DMS53 (cell line): Measurements from ENCODE around the gene LILRA5.
"Not testable (repeated sequence)": the region's sequence is repeated elsewhere in the genome, so short reads cannot be mapped to it uniquely, and the experiment has no call there.

Experiments used
- DNase-seq: peaks from one replicate; lab custom pipeline; 2025; lab: John Stamatoyannopoulos, UW

Gene LILRA5

DNA sequence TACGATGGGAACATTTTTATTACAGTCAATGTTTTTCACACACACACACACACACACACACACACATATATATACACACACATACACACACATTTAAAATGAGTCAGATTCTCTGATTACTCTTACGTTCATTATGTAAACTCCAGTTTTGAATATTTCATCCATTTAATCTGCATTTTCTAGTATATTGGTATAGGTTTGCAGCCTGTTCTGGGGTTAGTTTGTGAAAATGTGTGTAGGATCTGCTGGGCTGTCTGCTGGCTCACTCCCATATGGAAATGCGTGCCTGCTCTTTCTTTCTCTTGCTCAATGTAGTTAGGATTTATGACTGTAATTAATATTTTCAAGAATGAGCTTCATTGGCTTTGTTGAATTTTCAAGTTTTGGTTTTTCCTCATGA, 39.1 kb downstream of the LILRA5 start:
- DNase-seq, result no peak

DNA sequence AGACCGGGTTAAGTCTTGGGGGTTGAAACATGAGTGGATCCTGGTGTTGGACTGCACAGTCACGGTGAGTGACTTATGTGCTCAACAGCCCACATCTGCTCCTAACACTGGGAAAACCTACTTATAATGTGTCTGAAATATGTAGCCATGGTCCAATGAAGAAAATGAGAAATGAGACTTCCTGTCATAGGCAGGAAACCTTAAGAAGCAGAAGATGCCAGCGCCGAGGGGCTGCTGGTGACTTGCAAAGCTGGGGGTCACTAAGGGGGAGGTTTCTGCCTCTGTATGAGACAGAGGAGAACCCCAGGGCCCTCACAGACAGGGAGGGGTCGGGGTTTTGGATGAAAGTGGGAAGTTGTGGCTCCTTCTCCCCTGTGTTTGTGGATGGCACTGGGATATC, 40.8 kb downstream of the LILRA5 start:
- DNase-seq, result not testable (repeated sequence)

DNA sequence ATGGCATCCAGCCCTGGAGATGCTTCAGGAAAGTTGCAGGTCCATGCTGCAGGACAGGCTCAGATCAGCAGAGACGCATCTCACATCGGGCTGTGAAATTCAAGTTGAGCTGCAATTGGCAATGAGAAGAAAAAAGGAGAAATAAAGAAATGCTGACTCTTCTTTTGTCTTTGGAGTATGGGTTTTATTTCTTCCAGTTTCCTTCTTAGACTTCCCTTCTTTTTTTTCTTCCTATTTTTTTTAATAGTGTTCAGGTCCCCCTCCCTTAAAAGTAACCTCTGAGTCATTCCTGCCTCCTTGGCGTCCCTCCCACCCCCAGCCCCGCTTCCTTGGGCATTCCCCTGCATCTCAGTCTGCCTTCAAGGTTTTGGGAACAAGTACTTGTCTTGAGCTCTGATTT, 41.4 kb downstream of the LILRA5 start:
- not testable (repeated sequence) for DNase-seq

DNA sequence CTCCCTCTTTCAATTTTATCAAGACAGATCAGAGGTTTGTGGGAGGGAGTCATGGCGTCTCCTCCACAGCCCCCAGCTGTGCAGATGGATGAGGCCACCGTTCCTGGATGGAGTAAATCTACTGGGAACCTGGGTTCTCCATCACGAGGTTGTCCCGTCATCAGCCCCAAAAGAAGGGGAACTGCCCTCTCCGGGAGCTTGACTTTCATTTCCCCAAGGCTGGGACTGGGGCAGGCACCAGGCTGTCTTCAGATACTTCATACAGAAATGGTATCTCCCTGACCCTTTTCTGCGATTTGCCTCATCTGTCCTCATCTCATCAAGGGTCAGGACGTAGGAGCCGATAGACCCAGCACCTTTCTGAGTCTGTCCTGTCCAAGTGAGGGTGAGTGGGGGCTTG, 41.9 kb downstream of the LILRA5 start:
- no peak for DNase-seq

DNA sequence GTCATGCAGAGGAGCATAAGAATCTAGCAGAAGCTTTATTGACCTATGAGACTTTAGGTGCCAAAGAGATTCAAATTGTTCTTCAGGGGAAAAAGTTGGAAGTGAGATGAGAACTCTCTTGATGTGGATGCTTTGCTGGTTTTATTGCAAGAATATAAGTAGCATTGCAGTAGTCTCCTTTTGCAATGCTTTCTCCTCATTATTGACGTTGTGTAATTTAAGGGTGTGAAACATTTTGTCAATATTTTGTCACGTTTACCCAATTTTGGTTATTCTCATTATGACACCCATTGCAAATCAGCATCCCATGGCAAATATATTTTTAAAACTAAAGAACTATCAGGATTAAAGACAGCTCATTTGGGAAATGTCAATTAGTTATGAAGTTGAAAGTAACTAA, 44.0 kb downstream of the LILRA5 start:
- no peak for DNase-seq

DNA sequence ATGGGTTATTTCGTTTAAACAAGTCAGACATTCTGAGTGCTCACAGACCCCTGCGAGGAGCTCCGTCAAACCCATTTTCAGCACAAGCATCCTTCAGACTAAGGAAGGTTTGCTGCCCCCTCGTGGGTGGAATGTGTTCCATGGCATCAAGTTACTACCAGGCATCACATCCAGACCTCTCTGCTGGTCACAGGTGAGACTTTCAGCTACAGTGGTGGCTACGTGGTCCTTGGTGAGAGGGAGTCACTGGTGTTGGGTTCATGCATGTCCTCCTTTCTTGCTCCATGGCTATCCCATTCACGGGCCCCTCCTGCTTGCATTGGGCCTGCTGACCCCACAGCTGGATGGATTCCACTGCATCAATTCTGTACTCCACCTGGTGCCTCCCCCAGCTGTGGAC, 46.8 kb downstream of the LILRA5 start:
- peak; percentile 80 for DNase-seq

DNA sequence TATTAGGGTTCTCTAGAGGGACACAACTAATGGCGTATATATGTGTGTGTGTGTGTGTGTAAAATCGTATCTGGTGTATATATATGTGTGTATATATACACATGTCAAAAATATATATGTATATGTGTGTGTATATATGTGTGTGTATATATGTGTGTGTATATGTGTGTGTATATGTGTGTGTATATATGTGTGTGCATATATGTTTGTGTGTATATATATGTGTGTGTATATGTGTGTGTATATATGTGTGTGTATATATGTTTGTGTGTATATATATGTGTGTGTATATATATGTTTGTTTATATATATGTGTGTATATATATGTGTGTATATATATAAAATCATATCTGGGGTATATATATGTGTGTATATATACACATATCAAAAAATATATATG, 50.5 kb downstream of the LILRA5 start:
- DNase-seq, result no peak

DNA sequence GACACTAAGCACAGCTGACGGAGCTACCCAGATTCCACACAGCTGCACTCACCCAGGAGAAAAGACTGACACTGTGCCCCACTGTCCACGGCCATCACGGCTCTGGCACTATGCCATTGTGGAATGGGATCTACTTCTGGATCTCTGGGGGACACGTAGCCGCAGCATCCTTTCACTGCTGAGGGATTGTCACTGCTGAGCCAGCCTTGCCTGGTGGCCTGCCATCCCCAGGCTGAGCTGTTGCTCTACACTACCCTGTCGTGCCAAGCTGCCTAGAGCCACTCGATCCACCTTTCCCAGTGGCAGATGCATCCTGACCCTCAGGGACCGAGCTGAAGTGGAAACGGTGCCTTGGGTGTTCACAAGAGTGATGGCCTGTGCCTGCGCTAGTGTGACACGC, 50.9 kb downstream of the LILRA5 start:
- no peak for DNase-seq

DNA sequence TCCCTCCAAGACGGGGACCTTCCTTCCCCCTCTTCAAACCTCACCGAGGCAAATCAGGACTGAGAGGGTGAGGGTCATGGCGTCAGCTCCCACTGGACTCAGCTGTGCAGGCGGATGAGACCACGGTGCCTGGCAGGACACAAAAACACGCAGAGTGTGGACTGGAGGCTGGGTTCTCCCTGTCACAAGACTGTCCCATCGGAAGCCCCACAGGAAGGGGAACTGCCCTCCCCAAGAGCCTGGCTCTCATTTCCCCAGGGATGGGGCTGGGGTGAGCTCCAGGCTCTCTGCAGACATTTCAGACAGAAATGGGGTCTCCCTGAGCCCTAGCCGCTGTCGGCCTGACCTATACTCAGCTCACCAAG, 55.9 kb downstream of the LILRA5 start, which contains the start of gene LILRB5:
Gene LILRB5, minus strand, starts transcription at position 158 of the 365 bp plus-strand sequence. Its CDS starts 80 bp downstream, at position 78.
- no peak for DNase-seq
